ENCODE data around the gene DISC1. TPM values are rescaled to one million over a fixed set of nuclear protein-coding genes. Genes with fewer than 3 reads are reported as not detected.

DISC1 gene
- polyA plus RNA-seq, 1 of the 3 experiments (the other 2 are of a cell fraction): 1.7 TPM

GRCh38 chr1:231767471-231767870 is 140.9 kb downstream of the DISC1 start:
- H3K27me3 ChIP-seq (ENCODE audit: insufficient read depth): no peaks in the 10 kb centered on the region
- ChIA-PET CTCF (interaction anchor here (1.2 to 5.0 kb wide), 4 partner anchors 9 to 17 kb away, joined by 3 to 46 read pairs (median 4); no protein-coding TSS in a partner anchor), POLR2A (interaction anchor here (0.8 kb wide), 1 partner anchor 125 kb away, joined by 3 read pairs; no protein-coding TSS in a partner anchor)
- H4K20me1 ChIP-seq (ENCODE audit: insufficient read depth): no peaks in the 10 kb centered on the region
- no peak overlapping the region for H3K27ac ChIP-seq (ENCODE audit: low read depth in 2 of 2, low read length in 1 of 2)
- no peak overlapping the region for H2AFZ ChIP-seq (ENCODE audit: low read depth)
- DNase-seq: no peak
- H3K9me2 ChIP-seq: no peaks in the 10 kb centered on the region
- peaks cover 0 to 2% of the 10 kb centered on the region in 2 experiments; a peak in 1 of 4 replicates for H3K4me1 ChIP-seq (ENCODE audit: control insufficient read depth in 1 of 2, insufficient read depth in 2 of 2, low read depth in 1 of 2, low read length in 1 of 2)
- no peak overlapping the region for H3K4me2 ChIP-seq
- H3F3A ChIP-seq (replicated peaks; ENCODE audit: insufficient read depth): no peaks in the 10 kb centered on the region
- H3K36me3 ChIP-seq (replicated peaks in 1 of 2; ENCODE audit: control insufficient read depth in 1 of 2, insufficient read depth in 2 of 2, low read length in 1 of 2): peaks cover 0 to 2% of the 10 kb centered on the region in 2 experiments
- no peaks in the 10 kb centered on the region for H3K79me2 ChIP-seq (ENCODE audit: insufficient read depth)
- no peak for TF ChIP-seq TAF1 (IDR thresholded peaks at IDR 0.05; ENCODE audit: borderline replicate concordance, low read depth, low read length)
- TF ChIP-seq RFX5 (IDR thresholded peaks at IDR 0.05; ENCODE audit: low read length): no peak
- no peak for TF ChIP-seq NRF1 (IDR thresholded peaks at IDR 0.05; ENCODE audit: low read depth, low read length)
- TF ChIP-seq EZH2phosphoT487 (IDR thresholded peaks at IDR 0.05; ENCODE audit: borderline replicate concordance, low read depth): no peak
- TF ChIP-seq TCF12 (IDR thresholded peaks at IDR 0.05): no peak
- no peak for TF ChIP-seq REST (IDR thresholded peaks at IDR 0.05; ENCODE audit: low read depth, low read length)
- TF ChIP-seq YY1 (IDR thresholded peaks at IDR 0.05; ENCODE audit: low read depth): no peak
- TF ChIP-seq IRF3 (IDR thresholded peaks at IDR 0.05; ENCODE audit: low read depth, low read length): no peak
- TF ChIP-seq NFIC (IDR thresholded peaks at IDR 0.05; ENCODE audit: borderline replicate concordance): no peak
- no peak for TF ChIP-seq MAX (IDR thresholded peaks at IDR 0.05; ENCODE audit: low read depth)
- no peak for TF ChIP-seq RCOR1 (IDR thresholded peaks at IDR 0.05; ENCODE audit: low read length)
- TF ChIP-seq ELF1 (IDR thresholded peaks at IDR 0.05): no peak
- no peak overlapping the region for H3K9ac ChIP-seq
- H3K4me3 ChIP-seq (ENCODE audit: low read depth in 2 of 2, low read length in 1 of 2): no peak overlapping the region
- WGBS (ENCODE audit: low lambda C conversion rate): 82% methylated on average over 4 of the region's 4 CpGs
- H3K9me3 ChIP-seq: no peaks in the 10 kb centered on the region

GRCh38 chr1:231768416-231768815 is 141.8 kb downstream of the DISC1 start:
- Histone ChIP-seq H3K9ac (no peak overlapping the region), H3K9me2 (no peaks in the 10 kb centered on the region), H3K27me3 (ENCODE audit: insufficient read depth) (no peaks in the 10 kb centered on the region), H2AFZ (ENCODE audit: low read depth) (no peak overlapping the region), H3K4me3 (ENCODE audit: low read depth in 2 of 2, low read length in 1 of 2) (no peak overlapping the region), H3K9me3 (no peaks in the 10 kb centered on the region), H3K27ac (ENCODE audit: low read depth in 2 of 2, low read length in 1 of 2) (no peak overlapping the region), H3K4me1 (ENCODE audit: control insufficient read depth in 1 of 2, insufficient read depth in 2 of 2, low read depth in 1 of 2, low read length in 1 of 2) (peaks cover 0 to 2% of the 10 kb centered on the region in 2 experiments; a peak in 1 of 4 replicates), H3F3A (replicated peaks; ENCODE audit: insufficient read depth) (no peaks in the 10 kb centered on the region), H4K20me1 (ENCODE audit: insufficient read depth) (no peaks in the 10 kb centered on the region), H3K36me3 (replicated peaks in 1 of 2; ENCODE audit: control insufficient read depth in 1 of 2, insufficient read depth in 2 of 2, low read length in 1 of 2) (peaks cover 0 to 2% of the 10 kb centered on the region in 2 experiments), H3K4me2 (no peak overlapping the region), H3K79me2 (ENCODE audit: insufficient read depth) (no peaks in the 10 kb centered on the region)
- POLR2A ChIA-PET: no interaction called here
- TF ChIP-seq GATA2 (CRISPR knock-in tag; IDR thresholded peaks at IDR 0.05) (no peak), NFIC (IDR thresholded peaks at IDR 0.05; ENCODE audit: borderline replicate concordance) (no peak), POLR2AphosphoS5 (IDR thresholded peaks at IDR 0.05; ENCODE audit: low read depth, low read length) (no peak), GABPA (IDR thresholded peaks at IDR 0.05; ENCODE audit: low read depth) (no peak), EP300 (IDR thresholded peaks at IDR 0.05; ENCODE audit: borderline replicate concordance in 1 of 2, low read depth in 1 of 2, low read length in 1 of 2) (no peak), RAD21 (IDR thresholded peaks at IDR 0.05; ENCODE audit: low read length) (no peak), MAX (IDR thresholded peaks at IDR 0.05; ENCODE audit: low read depth) (no peak), TCF12 (IDR thresholded peaks at IDR 0.05) (no peak), FOXJ3 (CRISPR knock-in tag; IDR thresholded peaks at IDR 0.05) (no peak), USF2 (IDR thresholded peaks at IDR 0.05; ENCODE audit: borderline replicate concordance, low read depth, low read length) (no peak), MXI1 (IDR thresholded peaks at IDR 0.05; ENCODE audit: low read depth, low read length) (no peak), RFX5 (IDR thresholded peaks at IDR 0.05; ENCODE audit: low read length) (no peak), MEF2A (IDR thresholded peaks at IDR 0.05; ENCODE audit: borderline replicate concordance, low read depth) (no peak), TEAD4 (IDR thresholded peaks at IDR 0.05; ENCODE audit: borderline replicate concordance, insufficient read depth) (no peak), CHD2 (IDR thresholded peaks at IDR 0.05; ENCODE audit: low read length, partially characterized antibody) (no peak)
- 50% methylated on average over 1 of the region's 1 CpG for WGBS (ENCODE audit: low lambda C conversion rate)
- DNase-seq: no peak
- CTCF ChIA-PET: interaction anchor here (1.3 to 5.0 kb wide), 3 partner anchors 9 to 18 kb away, joined by 3 to 46 read pairs (median 4); no protein-coding TSS in a partner anchor

All from SK-N-SH (cell line).